Measurements from ENCODE around the gene UTP14C. TPM values are rescaled to one million over a fixed set of nuclear protein-coding genes. Genes with fewer than 3 reads are reported as not detected.
A peak's percentile ranks its signal among the peaks of the same experiment; 100 is the strongest.

Gene UTP14C
- total and polyA plus RNA-seq, 11 donors: 3.1 to 15.4 (median 11.9) TPM

DNA sequence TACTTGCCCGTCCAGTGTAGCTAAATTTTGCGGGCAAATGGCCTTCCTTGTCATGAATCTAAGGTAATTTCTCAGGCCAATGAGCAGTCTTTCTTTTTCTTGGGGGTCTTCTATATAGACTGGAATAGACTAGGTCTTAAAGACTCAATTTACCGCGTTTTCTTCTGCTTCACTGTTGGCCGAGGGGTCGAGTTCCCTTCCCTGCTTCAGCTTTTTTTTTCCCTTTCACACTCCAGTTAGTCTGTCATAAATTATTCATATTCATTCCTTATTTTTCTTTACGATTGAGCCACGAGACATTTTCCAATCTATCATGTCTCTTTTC, 12.0 kb upstream of the UTP14C start:
- H3K4me1 ChIP-seq: peaks cover 0 to 32% (median 21%) of the 10 kb centered on the region in 12 donors
- peak overlapping the region; percentile 63 to 98 (median 88) for H3K4me3 ChIP-seq
- peak in 1 of 4 donors; percentile 0 for ATAC-seq
- H3K9me3 ChIP-seq: no peaks in the 10 kb centered on the region
- H3K36me3 ChIP-seq: peaks cover 0 to 7% (median 1%) of the 10 kb centered on the region in 9 donors
- intact Hi-C loops (cut with DNase I): loop anchor here in 4 of 10 donors (1.0 to 10.0 kb wide), 8 partner anchors 45 to 442 kb away; partner anchors contain the start of genes CKAP2 (in 1 of the 4), VPS36 (in 1 of the 4) and WDFY2 (in 1 of the 4)
- WGBS, 4 donors: 0 to 1% (median 0%) methylated on average over 8 of the region's 8 CpGs
- peak overlapping the region in 11 of 12 donors; percentile 27 to 89 (median 81) for H3K27ac ChIP-seq
- DNase-seq: no peak
- H3K27me3 ChIP-seq: peaks cover 0 to 9% (median 0%) of the 10 kb centered on the region in 9 donors
- TF ChIP-seq, protein P1, sequence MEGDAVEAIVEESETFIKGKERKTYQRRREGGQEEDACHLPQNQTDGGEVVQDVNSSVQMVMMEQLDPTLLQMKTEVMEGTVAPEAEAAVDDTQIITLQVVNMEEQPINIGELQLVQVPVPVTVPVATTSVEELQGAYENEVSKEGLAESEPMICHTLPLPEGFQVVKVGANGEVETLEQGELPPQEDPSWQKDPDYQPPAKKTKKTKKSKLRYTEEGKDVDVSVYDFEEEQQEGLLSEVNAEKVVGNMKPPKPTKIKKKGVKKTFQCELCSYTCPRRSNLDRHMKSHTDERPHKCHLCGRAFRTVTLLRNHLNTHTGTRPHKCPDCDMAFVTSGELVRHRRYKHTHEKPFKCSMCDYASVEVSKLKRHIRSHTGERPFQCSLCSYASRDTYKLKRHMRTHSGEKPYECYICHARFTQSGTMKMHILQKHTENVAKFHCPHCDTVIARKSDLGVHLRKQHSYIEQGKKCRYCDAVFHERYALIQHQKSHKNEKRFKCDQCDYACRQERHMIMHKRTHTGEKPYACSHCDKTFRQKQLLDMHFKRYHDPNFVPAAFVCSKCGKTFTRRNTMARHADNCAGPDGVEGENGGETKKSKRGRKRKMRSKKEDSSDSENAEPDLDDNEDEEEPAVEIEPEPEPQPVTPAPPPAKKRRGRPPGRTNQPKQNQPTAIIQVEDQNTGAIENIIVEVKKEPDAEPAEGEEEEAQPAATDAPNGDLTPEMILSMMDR (IDR thresholded peaks at IDR 0.05): no peak
- no peak for TF ChIP-seq POLR2A (IDR thresholded peaks at IDR 0.05)

DNA sequence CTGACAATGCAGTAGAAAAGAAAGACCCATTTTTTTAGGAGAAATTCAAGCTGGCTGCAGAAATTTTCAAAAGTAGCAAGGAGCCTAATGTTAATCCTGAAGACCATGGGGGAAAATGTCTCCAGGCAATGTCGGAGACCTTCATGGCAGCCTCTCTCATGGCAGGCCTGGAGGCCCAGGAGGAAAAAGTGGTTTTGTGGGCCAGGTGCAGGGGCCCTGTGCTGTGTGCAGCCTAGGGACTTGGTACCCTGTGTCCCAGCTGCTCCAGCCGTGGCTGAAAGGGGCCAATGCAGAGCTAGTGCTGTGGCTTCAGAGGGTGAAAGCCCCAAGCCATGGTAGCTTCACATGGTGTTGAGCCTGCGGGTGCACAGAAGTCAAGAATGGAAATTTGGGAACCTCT, 8.2 kb upstream of the UTP14C start:
- Histone ChIP-seq H3K4me1 (peaks cover 0 to 17% (median 14%) of the 10 kb centered on the region in 12 donors), H3K9me3 (no peaks in the 10 kb centered on the region), H3K27ac (no peak overlapping the region), H3K27me3 (peaks cover 0 to 4% (median 0%) of the 10 kb centered on the region in 9 donors), H3K4me3 (no peak overlapping the region), H3K36me3 (peaks cover 0 to 43% (median 29%) of the 10 kb centered on the region in 9 donors)
- intact Hi-C loops (cut with DNase I): loop anchor here in 3 of 10 donors (10.0 kb wide), 4 partner anchors 81 to 439 kb away; partner anchors contain the start of genes CKAP2 (in 1 of the 3) and VPS36 (in 1 of the 3)
- ATAC-seq: no peak
- TF ChIP-seq, protein P1 (IDR thresholded peaks at IDR 0.05): no peak
- TF ChIP-seq POLR2A (IDR thresholded peaks at IDR 0.05): no peak
- DNase-seq: no peak
- WGBS, 4 donors: 94 to 97% (median 95%) methylated on average over 3 of the region's 3 CpGs

DNA sequence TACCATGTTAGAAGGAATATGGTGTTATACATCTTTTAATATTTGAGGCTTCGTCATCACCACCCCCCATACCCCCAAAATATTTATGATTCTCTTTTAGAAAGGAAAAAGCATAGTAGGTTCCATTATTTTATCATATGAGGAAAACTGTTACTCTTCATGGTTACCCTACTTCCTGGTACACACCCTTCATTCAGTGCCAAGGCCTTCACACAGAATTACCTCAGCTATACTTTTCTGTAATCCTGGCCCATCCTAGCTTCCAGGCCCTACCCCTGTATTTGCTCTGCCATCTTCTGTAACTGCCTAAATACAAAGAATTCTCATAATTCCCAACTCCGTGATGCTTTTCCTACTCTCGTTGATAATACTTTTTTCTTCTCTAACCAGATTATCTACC, 4.3 kb upstream of the UTP14C start:
- no peaks in the 10 kb centered on the region for H3K27me3 ChIP-seq
- ATAC-seq: no peak

GRCh38 chr13:52022356-52022755, 2.1 kb upstream of the UTP14C start:
- 95 to 100% (median 98%) methylated on average over 2 of the region's 2 CpGs for WGBS, 4 donors

More for the DNA sequence above, 4.3 kb upstream of the UTP14C start:
- WGBS, 4 donors: 91 to 95% (median 93%) methylated on average over 3 of the region's 3 CpGs
- Histone ChIP-seq H3K27ac (no peak overlapping the region), H3K9me3 (no peaks in the 10 kb centered on the region), H3K4me1 (no peaks in the 10 kb centered on the region), H3K36me3 (peaks cover 0 to 82% (median 64%) of the 10 kb centered on the region in 9 donors), H3K4me3 (no peak overlapping the region)
- intact Hi-C loops (cut with DNase I): no loop called here
- TF ChIP-seq POLR2A (IDR thresholded peaks at IDR 0.05): no peak
- TF ChIP-seq, protein P1 (IDR thresholded peaks at IDR 0.05): no peak
- no peak for DNase-seq

More at GRCh38 chr13:52022356-52022755, 2.1 kb upstream of the UTP14C start:
- H3K27ac ChIP-seq: no peak overlapping the region
- peaks cover 0 to 92% (median 75%) of the 10 kb centered on the region in 9 donors for H3K36me3 ChIP-seq
- DNase-seq (no peak), ATAC-seq (no peak)
- no peaks in the 10 kb centered on the region for H3K9me3 ChIP-seq
- no peaks in the 10 kb centered on the region for H3K27me3 ChIP-seq
- no peak overlapping the region for H3K4me3 ChIP-seq
- peaks cover 0 to 7% (median 0%) of the 10 kb centered on the region in 12 donors for H3K4me1 ChIP-seq
- intact Hi-C loops (cut with DNase I): no loop called here
- TF ChIP-seq, protein P1 (IDR thresholded peaks at IDR 0.05): no peak
- no peak for TF ChIP-seq POLR2A (IDR thresholded peaks at IDR 0.05)

All from heart left ventricle (tissue), 16 donors.